ENCODE data around the gene ADAM22.

DNA sequence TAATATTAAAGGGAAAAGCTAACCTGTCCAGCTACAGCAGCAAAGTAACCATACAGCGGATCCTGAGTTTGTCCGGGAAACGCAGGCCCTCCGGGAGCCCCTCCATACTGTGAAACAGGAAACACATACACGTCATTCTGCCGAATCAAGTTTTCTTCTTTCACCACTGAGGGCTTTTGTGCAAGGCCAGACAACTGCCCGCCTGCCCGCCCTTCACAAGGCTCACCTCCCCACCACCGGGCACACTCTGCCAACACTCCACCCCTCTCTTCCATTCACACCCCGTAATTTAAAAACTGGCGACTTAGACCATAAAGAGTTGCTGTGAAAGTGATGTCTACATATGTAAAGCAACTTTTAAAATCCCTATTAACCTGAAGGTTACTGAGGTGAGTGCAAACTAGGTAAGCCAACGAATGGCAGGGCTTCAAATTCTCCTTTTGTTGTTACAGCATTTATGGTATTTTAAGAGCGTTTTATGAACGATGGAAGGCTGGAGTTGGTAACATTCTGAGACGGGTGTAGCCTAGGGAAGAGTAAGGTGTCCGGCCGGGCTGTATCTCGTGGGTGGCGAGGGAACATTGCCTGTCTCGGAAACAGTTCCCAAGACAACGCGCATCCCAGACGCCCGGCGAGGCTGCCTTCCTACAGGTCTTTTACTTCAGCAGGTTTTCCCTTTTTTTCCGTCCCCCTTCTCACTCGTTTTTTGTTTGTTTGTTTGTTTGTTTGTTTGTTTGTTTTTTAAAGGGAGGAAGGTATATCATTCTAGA lies 285.0 kb downstream of the ADAM22 start:
- TF ChIP-seq, protein P1, sequence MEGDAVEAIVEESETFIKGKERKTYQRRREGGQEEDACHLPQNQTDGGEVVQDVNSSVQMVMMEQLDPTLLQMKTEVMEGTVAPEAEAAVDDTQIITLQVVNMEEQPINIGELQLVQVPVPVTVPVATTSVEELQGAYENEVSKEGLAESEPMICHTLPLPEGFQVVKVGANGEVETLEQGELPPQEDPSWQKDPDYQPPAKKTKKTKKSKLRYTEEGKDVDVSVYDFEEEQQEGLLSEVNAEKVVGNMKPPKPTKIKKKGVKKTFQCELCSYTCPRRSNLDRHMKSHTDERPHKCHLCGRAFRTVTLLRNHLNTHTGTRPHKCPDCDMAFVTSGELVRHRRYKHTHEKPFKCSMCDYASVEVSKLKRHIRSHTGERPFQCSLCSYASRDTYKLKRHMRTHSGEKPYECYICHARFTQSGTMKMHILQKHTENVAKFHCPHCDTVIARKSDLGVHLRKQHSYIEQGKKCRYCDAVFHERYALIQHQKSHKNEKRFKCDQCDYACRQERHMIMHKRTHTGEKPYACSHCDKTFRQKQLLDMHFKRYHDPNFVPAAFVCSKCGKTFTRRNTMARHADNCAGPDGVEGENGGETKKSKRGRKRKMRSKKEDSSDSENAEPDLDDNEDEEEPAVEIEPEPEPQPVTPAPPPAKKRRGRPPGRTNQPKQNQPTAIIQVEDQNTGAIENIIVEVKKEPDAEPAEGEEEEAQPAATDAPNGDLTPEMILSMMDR (conservative IDR thresholded peaks at IDR 0.05; ENCODE audit: low read depth, low read length): no peak
- TF ChIP-seq RFX5 (IDR thresholded peaks at IDR 0.05; ENCODE audit: low read depth, low read length) (no peak), CEBPB (IDR thresholded peaks at IDR 0.05; ENCODE audit: low read depth, low read length) (peak; percentile 25; the same call in 1 of the 2 replicates), POLR2A (IDR thresholded peaks at IDR 0.05; ENCODE audit: low read depth, low read length) (peak; percentile 40; the same call in 1 of the 2 replicates), RAD21 (IDR thresholded peaks at IDR 0.05; ENCODE audit: low read length) (no peak), MXI1 (IDR thresholded peaks at IDR 0.05; ENCODE audit: borderline replicate concordance, low read depth, low read length) (no peak), MAZ (IDR thresholded peaks at IDR 0.05; ENCODE audit: borderline replicate concordance, low read depth, low read length) (no peak), BHLHE40 (IDR thresholded peaks at IDR 0.05; ENCODE audit: low read depth, low read length) (no peak), RCOR1 (IDR thresholded peaks at IDR 0.05; ENCODE audit: insufficient replicate concordance, low read length) (no peak), MAFK (IDR thresholded peaks at IDR 0.05; ENCODE audit: low read depth, low read length) (0 out of 2 replicates have a peak, but pooled peaks have one; percentile 10), FOS (IDR thresholded peaks at IDR 0.05; ENCODE audit: low read depth, low read length) (no peak), NFE2L2 (IDR thresholded peaks at IDR 0.05; ENCODE audit: low read depth, low read length) (no peak), CHD1 (IDR thresholded peaks at IDR 0.05; ENCODE audit: low read depth, low read length) (no peak)
- TF ChIP-seq, protein P2, sequence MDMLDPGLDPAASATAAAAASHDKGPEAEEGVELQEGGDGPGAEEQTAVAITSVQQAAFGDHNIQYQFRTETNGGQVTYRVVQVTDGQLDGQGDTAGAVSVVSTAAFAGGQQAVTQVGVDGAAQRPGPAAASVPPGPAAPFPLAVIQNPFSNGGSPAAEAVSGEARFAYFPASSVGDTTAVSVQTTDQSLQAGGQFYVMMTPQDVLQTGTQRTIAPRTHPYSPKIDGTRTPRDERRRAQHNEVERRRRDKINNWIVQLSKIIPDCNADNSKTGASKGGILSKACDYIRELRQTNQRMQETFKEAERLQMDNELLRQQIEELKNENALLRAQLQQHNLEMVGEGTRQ (IDR thresholded peaks at IDR 0.05; ENCODE audit: low read depth, low read length): no peak

All from IMR-90 (cell line).